Activated CD8-positive, alpha-beta T cell treated with anti-CD3 and anti-CD28 coated beads, Interleukin-2, amount 10 ng/mL, durations not matched to agents 7 days and 5 days (primary cell): ENCODE data around the gene FAM168A. TPM values are rescaled to one million over a fixed set of nuclear protein-coding genes. Genes with fewer than 3 reads are reported as not detected.

Source experiments
- ATAC-seq: fragments of 150-1000 bp; cut with Tn5 transposase; one replicate; pipeline ENCODE4 v1.10.0; 2021; ENCODE audit warnings: moderate library complexity
- CTCF ChIA-PET: fragments of 350-600 bp; sonication (Branson Sonifier 250); formaldehyde crosslinking; loops from one replicate; lab custom pipeline; 2021; ENCODE audit warnings: antibody characterized with exemption; lab: Charles Lee
- POLR2A ChIA-PET: fragments of 350-600 bp; sonication (Branson Sonifier 250); formaldehyde crosslinking; loops from one replicate; lab custom pipeline; 2021; ENCODE audit warnings: antibody characterized with exemption; lab: Charles Lee
- DNase-seq: peaks from one replicate; pipeline ENCODE4 v3.0.0-alpha.2; 2020
- H3K27ac Mint-ChIP-seq: one replicate; pipeline ENCODE4 v1.8.0; 2021; ENCODE audit warnings: mild to moderate bottlenecking, mixed read lengths
- H3K27me3 Mint-ChIP-seq: one replicate; pipeline ENCODE4 v1.8.0; 2021; ENCODE audit warnings: low read depth, mixed read lengths
- H3K36me3 Mint-ChIP-seq: one replicate; pipeline ENCODE4 v1.8.0; 2021; ENCODE audit warnings: low read depth, mixed read lengths
- H3K4me1 Mint-ChIP-seq: one replicate; pipeline ENCODE4 v1.8.0; 2021; ENCODE audit warnings: low read depth, mixed read lengths
- H3K4me3 Mint-ChIP-seq: one replicate; pipeline ENCODE4 v1.8.0; 2021; ENCODE audit warnings: mild to moderate bottlenecking, mixed read lengths
- H3K9me3 Mint-ChIP-seq: one replicate; pipeline ENCODE4 v1.8.0; 2022; ENCODE audit warnings: mixed read lengths; ENCODE audit not compliant: insufficient read depth
- total RNA-seq, 2 experiments: library from RNA; stranded (reverse); gene quantifications; one replicate each; pipeline ENCODE4 v1.2.3, GENCODE V29; 2021

FAM168A gene
- total RNA-seq, 2 experiments from 2014 or later = 25.9 to 27.8 TPM

- H3K27ac Mint-ChIP-seq = peak overlapping the region; percentile 73
- H3K9me3 Mint-ChIP-seq = no peaks in the 10 kb centered on the region
- POLR2A ChIA-PET = interaction anchor here (0.7 to 1.4 kb wide), 2 partner anchors 23 to 263 kb away, joined by 3 read pairs; partner anchors contain the start of gene RELT
- no peaks in the 10 kb centered on the region for H3K27me3 Mint-ChIP-seq
- H3K36me3 Mint-ChIP-seq = peaks cover 28% of the 10 kb centered on the region
- H3K4me3 Mint-ChIP-seq = no peak overlapping the region
- no peak for DNase-seq
- ATAC-seq = no peak
- CTCF ChIA-PET = interaction anchor here (1.0 to 6.8 kb wide), 6 partner anchors 11 to 263 kb away, joined by 3 to 58 read pairs (median 4); no protein-coding TSS in a partner anchor
- H3K4me1 Mint-ChIP-seq = peaks cover 4% of the 10 kb centered on the region
Measured at GRCh38 chr11:73399159-73399590, 198.7 kb downstream of the FAM168A start.

- H3K9me3 Mint-ChIP-seq = no peaks in the 10 kb centered on the region
- ChIA-PET POLR2A (interaction anchor here (0.7 to 1.4 kb wide), 2 partner anchors 22 to 263 kb away, joined by 3 read pairs; partner anchors contain the start of gene RELT), CTCF (interaction anchor here (1.0 to 6.8 kb wide), 4 partner anchors 11 to 263 kb away, joined by 3 to 58 read pairs (median 4); no protein-coding TSS in a partner anchor)
- H3K4me1 Mint-ChIP-seq = peaks cover 4% of the 10 kb centered on the region
- no peak overlapping the region for H3K4me3 Mint-ChIP-seq
- ATAC-seq (no peak), DNase-seq (no peak)
- no peaks in the 10 kb centered on the region for H3K27me3 Mint-ChIP-seq
- H3K36me3 Mint-ChIP-seq = peaks cover 30% of the 10 kb centered on the region
- no peak overlapping the region for H3K27ac Mint-ChIP-seq
Measured at GRCh38 chr11:73398721-73399120, 199.2 kb downstream of the FAM168A start.

GRCh38 chr11:73398132-73398526, 199.8 kb downstream of the FAM168A start:
- CTCF ChIA-PET = interaction anchor here (1.6 to 6.8 kb wide), 2 partner anchors 12 to 47 kb away, joined by 4 to 58 read pairs; no protein-coding TSS in a partner anchor
- Mint-ChIP-seq H3K4me3 (no peak overlapping the region), H3K36me3 (peaks cover 31% of the 10 kb centered on the region), H3K4me1 (peaks cover 7% of the 10 kb centered on the region), H3K27me3 (no peaks in the 10 kb centered on the region), H3K9me3 (no peaks in the 10 kb centered on the region), H3K27ac (peak overlapping the region; percentile 43)
- POLR2A ChIA-PET = no interaction called here
- no peak for DNase-seq
- ATAC-seq = no peak

GRCh38 chr11:73397468-73398131, 200.3 kb downstream of the FAM168A start:
- H3K27ac Mint-ChIP-seq = peak overlapping the region; percentile 43
- ChIA-PET POLR2A (no interaction called here), CTCF (interaction anchor here (0.7 to 6.8 kb wide), 2 partner anchors 24 to 47 kb away, joined by 3 to 58 read pairs; no protein-coding TSS in a partner anchor)
- DNase-seq (no peak), ATAC-seq (no peak)
- H3K4me1 Mint-ChIP-seq = peaks cover 10% of the 10 kb centered on the region
- H3K4me3 Mint-ChIP-seq = no peak overlapping the region
- H3K9me3 Mint-ChIP-seq = no peaks in the 10 kb centered on the region
- H3K27me3 Mint-ChIP-seq = no peaks in the 10 kb centered on the region
- peaks cover 30% of the 10 kb centered on the region for H3K36me3 Mint-ChIP-seq

GRCh38 chr11:73396985-73397384, 200.9 kb downstream of the FAM168A start:
- ChIA-PET POLR2A (interaction anchor here (0.8 kb wide), 1 partner anchor 18 kb away, joined by 3 read pairs; no protein-coding TSS in a partner anchor), CTCF (interaction anchor here (0.8 to 6.8 kb wide), 2 partner anchors 22 to 46 kb away, joined by 3 to 58 read pairs; no protein-coding TSS in a partner anchor)
- Mint-ChIP-seq H3K4me1 (peaks cover 12% of the 10 kb centered on the region), H3K9me3 (no peaks in the 10 kb centered on the region), H3K36me3 (peaks cover 32% of the 10 kb centered on the region), H3K27ac (no peak overlapping the region), H3K27me3 (no peaks in the 10 kb centered on the region), H3K4me3 (no peak overlapping the region)
- no peak for ATAC-seq
- DNase-seq = no peak

GRCh38 chr11:73396251-73396930, 201.5 kb downstream of the FAM168A start:
- DNase-seq (no peak), ATAC-seq (no peak)
- CTCF ChIA-PET = interaction anchor here (0.8 to 6.8 kb wide), 3 partner anchors 10 to 46 kb away, joined by 3 to 58 read pairs (median 3); no protein-coding TSS in a partner anchor
- H3K4me3 Mint-ChIP-seq = no peak overlapping the region
- H3K27me3 Mint-ChIP-seq = no peaks in the 10 kb centered on the region
- no peak overlapping the region for H3K27ac Mint-ChIP-seq
- H3K36me3 Mint-ChIP-seq = peaks cover 32% of the 10 kb centered on the region
- peaks cover 12% of the 10 kb centered on the region for H3K4me1 Mint-ChIP-seq
- no peaks in the 10 kb centered on the region for H3K9me3 Mint-ChIP-seq
- POLR2A ChIA-PET = interaction anchor here (0.8 kb wide), 1 partner anchor 19 kb away, joined by 3 read pairs; no protein-coding TSS in a partner anchor

- Mint-ChIP-seq H3K4me1 (peaks cover 12% of the 10 kb centered on the region), H3K27ac (no peak overlapping the region)
Measured at GRCh38 chr11:73395297-73396208, 202.4 kb downstream of the FAM168A start.

GRCh38 chr11:73394416-73395296, 203.3 kb downstream of the FAM168A start:
- Mint-ChIP-seq H3K9me3 (no peaks in the 10 kb centered on the region), H3K4me1 (peaks cover 16% of the 10 kb centered on the region), H3K27ac (no peak overlapping the region), H3K4me3 (no peak overlapping the region), H3K36me3 (peaks cover 34% of the 10 kb centered on the region), H3K27me3 (no peaks in the 10 kb centered on the region)
- DNase-seq (no peak), ATAC-seq (no peak)
- CTCF ChIA-PET = interaction anchor here (1.1 to 3.6 kb wide), 8 partner anchors 9 to 59 kb away, joined by 3 to 101 read pairs (median 6); no protein-coding TSS in a partner anchor
- POLR2A ChIA-PET = interaction anchor here (1.1 kb wide), 1 partner anchor 42 kb away, joined by 4 read pairs; no protein-coding TSS in a partner anchor

More at GRCh38 chr11:73395297-73396208, 202.4 kb downstream of the FAM168A start:
- ChIA-PET POLR2A (no interaction called here), CTCF (interaction anchor here (0.8 to 6.8 kb wide), 4 partner anchors 11 to 45 kb away, joined by 3 to 101 read pairs (median 30); no protein-coding TSS in a partner anchor)
- DNase-seq = no peak
- no peak for ATAC-seq
- Mint-ChIP-seq H3K27me3 (no peaks in the 10 kb centered on the region), H3K36me3 (peaks cover 32% of the 10 kb centered on the region), H3K4me3 (no peak overlapping the region), H3K9me3 (no peaks in the 10 kb centered on the region)

GRCh38 chr11:73393479-73394415, 204.2 kb downstream of the FAM168A start:
- peak overlapping the region; percentile 69 for H3K27ac Mint-ChIP-seq
- no peaks in the 10 kb centered on the region for H3K9me3 Mint-ChIP-seq
- peak; percentile 76 for ATAC-seq
- H3K4me3 Mint-ChIP-seq = no peak overlapping the region
- peak; percentile 80 for DNase-seq
- H3K4me1 Mint-ChIP-seq = peaks cover 17% of the 10 kb centered on the region
- ChIA-PET POLR2A (interaction anchor here (0.5 to 1.1 kb wide), 2 partner anchors 17 to 41 kb away, joined by 3 to 4 read pairs; no protein-coding TSS in a partner anchor), CTCF (interaction anchor here (0.7 to 3.6 kb wide), 24 partner anchors 8 to 267 kb away, joined by 3 to 101 read pairs (median 3); no protein-coding TSS in a partner anchor)
- H3K36me3 Mint-ChIP-seq = peaks cover 35% of the 10 kb centered on the region
- no peaks in the 10 kb centered on the region for H3K27me3 Mint-ChIP-seq
